SK-MEL-5 (cell line): Measurements from ENCODE around the gene DTWD1. TPM values are rescaled to one million over a fixed set of nuclear protein-coding genes. Genes with fewer than 3 reads are reported as not detected.
"Not testable (repeated sequence)": the region's sequence is repeated elsewhere in the genome, so short reads cannot be mapped to it uniquely, and the experiment has no call there.

Experiments
- DNase-seq: peaks from one replicate; pipeline ENCODE4 v3.0.0-alpha.2; 2016; ENCODE audit warnings: low read depth, low spot score
- in situ Hi-C: cut with HindIII; loops from 2 replicates; pipeline ENCODE4 v1.10.0; 2016; ENCODE audit warnings: low sequenced_read_pairs, high pct_unique_total_duplicates, low pct_unique_long_range_greater_than_20kb
- polyA plus RNA-seq, 2 experiments: library from polyadenylated mRNA; depleted of rRNA; stranded (reverse); fragments of >200 nt; gene quantifications; 2 replicates each; pipeline ENCODE4 v1.2.3, GENCODE V29; 2015
- total RNA-seq: library from RNA; depleted of rRNA; stranded (reverse); fragments of >200 nt; shearing (Covaris generic); gene quantifications from 2 replicates; pipeline ENCODE4 v1.2.3, GENCODE V29; 2014; rRNA removed

The DTWD1 gene, protein sequence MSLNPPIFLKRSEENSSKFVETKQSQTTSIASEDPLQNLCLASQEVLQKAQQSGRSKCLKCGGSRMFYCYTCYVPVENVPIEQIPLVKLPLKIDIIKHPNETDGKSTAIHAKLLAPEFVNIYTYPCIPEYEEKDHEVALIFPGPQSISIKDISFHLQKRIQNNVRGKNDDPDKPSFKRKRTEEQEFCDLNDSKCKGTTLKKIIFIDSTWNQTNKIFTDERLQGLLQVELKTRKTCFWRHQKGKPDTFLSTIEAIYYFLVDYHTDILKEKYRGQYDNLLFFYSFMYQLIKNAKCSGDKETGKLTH
- total RNA-seq: 20.5 and 29.6 TPM in 2 replicates
- polyA plus RNA-seq (2015; cell fraction: cytosol; rRNA removed): 11.3 and 11.4 TPM in 2 replicates
- 21.7 and 39.1 TPM in 2 replicates for polyA plus RNA-seq (2015; cell fraction: nucleus; rRNA removed)

DNA sequence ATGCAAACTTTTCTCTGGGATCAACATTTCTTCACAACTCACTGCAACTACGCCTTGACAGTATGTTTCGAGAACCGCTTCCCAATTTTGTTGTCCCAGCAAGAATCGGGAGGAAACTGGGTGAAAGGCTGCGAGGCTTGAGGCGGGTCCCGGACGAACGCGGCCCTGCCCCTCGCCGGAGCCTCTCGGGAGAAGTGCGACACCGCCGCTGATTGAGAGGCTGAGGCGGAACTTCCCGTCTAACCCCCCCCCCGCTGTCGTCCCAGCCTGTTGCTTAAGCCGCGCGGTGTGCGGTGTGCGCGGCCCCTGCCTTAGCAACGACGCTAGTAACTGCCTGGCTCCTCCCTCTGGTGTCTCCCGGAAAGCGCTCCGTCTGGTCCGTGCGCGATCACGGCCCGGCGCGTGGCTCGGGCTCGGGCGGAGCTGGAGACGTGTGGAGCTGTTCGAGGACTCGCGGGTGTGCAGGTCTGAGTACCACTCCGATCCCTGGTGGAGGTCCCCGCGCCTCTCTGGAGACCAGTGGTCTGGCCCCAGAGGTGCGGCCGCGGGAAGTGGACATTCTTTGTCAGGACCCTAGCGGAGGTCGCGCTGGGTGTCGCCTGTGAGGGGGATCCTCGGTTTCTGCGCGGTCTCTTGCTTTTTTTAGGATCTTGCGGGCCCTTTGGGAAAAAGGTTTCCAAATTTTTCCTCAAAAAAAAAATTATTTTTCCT lies at the start of gene DTWD1, which contains the start of gene FAM227B:
TSS of gene DTWD1 (plus strand) at position 391 of the 711 bp plus-strand sequence. CDS start 4,120 bp downstream, outside the sequence.
TSS of gene FAM227B (minus strand) at position 161 of the 711 bp plus-strand sequence. CDS start 5,647 bp downstream, outside the sequence.
- peak; percentile 96 for DNase-seq
- in situ Hi-C loops: no loop called here

DNA sequence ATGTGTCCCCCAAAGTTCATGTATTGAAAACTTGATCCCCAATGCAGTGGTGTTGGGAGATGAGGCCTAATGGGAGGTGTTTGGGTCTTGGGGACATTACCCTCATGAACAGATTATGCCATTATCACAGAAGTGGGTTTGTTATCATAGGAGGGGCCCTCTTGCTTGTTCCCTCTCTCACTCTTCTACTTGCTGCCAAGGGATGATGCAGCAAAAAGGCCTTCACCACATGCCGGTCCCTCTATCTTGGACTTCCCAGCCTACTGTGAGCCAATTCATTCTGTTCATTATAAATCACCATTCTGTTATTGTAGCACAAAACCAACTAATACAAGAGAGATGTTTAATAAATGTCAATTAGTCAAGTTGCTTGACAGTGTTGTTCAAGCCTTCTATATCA lies 47.4 kb upstream of the DTWD1 start:
- DNase-seq: no peak
- in situ Hi-C loops: no loop called here

DNA sequence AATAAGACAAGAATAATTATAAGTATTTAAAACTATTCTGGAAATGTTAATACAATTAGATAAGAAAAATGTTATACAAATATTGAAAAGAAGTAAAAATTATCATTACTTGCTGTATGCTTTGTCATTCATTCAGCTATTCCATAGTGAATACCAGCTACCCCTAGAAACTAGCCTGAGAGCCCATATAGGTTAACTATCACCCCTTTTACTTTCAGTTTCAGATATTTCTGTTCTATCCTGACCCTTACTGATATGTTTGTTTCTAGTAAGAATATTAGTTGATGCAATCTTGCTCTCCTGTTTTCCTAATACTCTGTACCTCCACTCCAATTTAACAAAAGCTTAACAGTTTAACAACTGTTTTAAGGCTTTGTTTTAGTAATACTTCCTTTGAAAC lies 31.8 kb upstream of the DTWD1 start:
- in situ Hi-C loops: no loop called here
- no peak for DNase-seq

DNA sequence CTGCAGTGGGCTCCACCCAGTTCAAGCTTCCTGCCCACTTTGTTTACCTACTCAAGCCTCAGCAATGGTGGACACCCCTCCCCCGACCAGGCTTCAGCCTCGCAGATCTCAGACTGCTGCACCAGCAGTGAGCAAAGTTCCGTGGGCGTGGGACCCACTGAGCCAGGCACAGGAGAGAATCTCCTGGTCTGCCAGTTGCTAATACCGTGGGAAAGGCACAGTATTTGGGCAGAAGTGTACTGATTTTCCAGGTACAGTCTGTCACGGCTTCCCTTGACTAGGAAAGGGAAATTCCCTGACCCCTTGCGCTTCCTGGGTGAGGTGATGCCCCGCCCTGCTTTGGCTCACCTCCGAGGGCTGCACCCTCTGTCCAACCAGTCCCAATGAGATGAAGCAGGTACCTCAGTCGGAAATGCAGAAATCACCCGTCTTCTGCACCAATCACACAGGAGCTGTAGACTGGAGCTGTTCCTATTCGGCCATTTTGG lies 28.0 kb upstream of the DTWD1 start:
- in situ Hi-C loops, DNase-seq: not testable (repeated sequence)

DNA sequence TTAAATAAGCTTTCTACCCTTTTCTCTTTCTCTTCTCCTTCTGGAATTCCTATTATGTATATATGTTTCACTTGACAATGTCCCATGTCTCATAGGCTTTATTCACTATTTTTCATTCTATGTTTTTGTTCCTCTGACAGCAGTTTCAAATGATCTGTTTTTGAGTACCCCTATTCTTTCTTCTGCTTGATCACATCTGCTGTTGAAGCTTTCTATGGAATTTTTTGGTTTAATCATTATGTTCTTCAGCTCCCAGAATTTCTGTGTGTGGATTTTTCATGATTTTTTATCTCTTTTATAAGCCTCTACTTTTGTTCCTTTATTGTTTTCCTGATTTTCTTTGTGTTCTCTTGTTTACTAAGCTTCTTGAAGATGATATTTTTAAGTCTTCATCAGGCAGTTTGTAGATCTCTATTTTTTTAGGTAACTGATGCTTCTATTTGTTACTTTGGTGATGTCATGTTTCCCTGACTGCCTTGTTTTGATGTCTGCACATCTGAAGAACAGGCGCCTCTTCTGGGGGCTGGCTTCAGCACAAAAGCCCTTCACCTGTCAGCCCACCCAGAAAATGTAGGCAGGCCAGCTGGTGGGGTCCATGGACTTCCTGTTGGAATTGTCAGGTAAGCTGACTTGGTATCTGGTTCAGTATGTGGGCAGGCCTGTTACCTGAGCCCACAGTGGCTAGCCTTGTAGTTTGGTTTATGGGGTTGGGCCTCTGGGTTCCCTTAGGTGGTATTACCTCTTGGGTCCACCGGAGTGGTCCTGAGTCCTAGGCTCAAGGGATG lies 16.0 kb upstream of the DTWD1 start:
- DNase-seq: no peak
- in situ Hi-C loops: no loop called here

DNA sequence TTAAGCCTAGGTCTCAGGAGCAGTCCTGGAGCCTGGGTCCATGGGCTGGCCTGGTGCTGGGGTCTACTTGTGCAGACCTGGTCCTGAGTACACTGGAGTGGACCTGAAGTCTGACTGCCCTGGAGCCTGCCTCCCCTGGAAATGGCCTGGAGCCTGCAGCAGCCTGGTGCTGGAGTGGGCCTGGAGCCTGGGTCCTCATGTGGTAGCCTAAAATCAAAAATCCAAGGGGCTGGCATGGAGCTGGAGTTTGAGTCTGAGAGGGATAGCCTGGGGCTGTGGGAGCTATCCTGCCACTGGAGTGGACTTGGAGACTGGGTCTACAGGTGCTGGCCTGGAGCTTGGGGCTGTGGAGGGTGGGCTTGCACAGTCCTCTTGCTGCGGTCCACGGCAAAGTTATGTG lies 15.3 kb upstream of the DTWD1 start:
- no peak for DNase-seq
- in situ Hi-C loops: no loop called here

DNA sequence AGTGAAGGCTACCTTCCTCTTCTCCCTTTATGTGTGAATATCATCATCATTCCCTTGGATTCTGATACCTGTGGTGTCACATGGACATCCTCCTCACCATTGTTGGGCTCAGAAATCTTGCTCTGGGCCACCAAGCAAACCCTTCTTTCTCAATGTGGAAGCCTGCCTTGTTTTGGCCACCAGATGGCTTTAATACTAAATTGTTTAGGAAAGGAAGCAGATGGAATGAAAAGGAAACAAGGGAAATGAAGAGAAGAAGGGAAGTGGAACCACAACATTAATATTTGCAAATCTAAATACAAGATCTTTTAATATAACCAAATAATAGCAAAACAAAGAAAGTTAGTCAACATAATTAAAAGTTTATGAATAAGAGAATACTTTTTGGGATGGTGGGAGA lies 14.3 kb upstream of the DTWD1 start:
- DNase-seq: peak; percentile 8
- in situ Hi-C loops: no loop called here

DNA sequence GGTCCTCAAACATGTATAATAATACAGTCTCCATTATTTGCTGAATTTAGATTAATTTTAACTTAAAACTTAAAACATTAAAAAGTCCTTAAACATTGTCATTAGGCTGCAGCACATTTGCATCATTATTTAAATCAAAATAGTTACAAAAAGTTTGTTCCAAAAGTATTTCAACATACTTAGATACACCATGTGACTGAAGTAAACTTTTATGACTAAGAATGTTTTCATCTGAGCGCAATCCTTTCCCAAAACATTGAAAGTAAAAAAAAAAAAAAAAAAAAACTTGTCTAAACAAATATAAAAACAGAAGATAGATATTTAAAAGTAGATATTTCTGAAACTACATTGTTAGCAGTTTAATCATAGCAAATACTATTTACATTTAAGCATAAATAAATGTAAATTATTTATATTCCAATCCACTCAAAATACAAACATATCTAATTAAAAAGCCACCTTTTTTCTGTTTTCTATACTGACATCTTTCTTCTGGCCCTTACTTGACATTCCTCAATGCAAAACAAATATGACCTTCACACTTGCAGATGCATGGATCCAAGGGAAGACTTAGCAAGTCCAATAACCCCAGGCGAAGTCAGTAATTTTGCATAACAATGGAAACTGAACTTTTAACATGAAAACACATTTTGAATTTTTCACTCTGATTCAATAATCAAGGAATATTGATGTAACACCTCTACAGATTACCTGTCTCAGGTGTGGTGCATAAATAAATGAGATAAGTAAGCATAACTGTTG lies 10.5 kb upstream of the DTWD1 start:
- in situ Hi-C loops: no loop called here
- no peak for DNase-seq

DNA sequence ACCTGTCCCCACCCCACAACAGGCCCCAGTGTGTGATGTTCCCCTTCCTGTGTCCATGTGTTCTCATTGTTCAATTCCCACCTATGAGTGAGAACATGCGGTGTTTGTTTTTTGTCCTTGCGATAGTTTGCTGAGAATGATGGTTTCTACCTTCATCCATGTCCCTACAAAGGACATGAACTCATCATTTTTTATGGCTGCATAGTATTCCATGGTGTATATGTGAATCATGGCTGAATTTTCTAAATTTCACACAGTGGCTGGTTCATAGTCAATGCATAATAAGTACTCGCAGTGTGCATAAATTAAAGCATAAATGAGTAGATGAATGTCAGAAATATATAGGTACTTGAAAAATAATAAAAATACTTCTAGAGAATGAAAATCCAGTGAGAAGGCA lies 8.6 kb upstream of the DTWD1 start:
- in situ Hi-C loops, DNase-seq: not testable (repeated sequence)

DNA sequence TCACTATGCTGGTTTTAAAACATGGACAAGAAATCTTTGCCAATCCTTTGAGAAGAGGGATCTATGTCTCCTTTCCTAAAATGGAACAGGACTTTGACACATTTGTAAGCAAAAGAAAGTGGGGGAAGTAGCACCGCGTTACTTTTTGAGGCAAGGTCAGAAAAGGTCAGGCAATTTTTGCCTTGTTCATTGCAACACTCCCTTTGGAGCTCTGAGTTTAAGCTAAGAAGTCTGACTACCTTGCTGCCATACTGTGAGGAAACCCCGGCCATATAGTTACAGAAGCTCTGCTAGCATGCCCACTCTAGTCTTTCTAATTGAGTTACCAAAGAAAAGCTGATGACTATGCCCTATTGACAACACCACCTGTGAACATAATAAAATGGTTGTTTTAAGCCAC lies 1.6 kb upstream of the DTWD1 start:
- DNase-seq: no peak
- in situ Hi-C loops: no loop called here

DNA sequence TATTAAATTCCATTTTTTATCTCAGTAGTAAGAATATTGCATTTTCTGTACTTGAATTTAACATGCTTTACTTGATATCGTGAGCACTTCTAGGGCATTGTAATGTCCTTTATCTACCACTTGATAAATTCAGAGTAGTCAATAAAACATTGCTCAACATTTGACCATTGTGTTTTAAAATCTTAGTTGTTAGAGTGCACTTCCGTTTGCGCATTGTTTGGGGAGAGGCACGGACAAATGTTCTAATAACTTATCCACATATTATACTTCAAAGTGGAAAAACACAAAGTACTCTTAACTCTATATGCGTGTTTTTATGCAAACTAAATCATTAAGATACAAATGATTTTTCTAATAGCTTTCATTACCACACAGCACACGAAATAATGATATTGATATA lies 649 bp upstream of the DTWD1 start:
- DNase-seq: no peak
- in situ Hi-C loops: no loop called here

DNA sequence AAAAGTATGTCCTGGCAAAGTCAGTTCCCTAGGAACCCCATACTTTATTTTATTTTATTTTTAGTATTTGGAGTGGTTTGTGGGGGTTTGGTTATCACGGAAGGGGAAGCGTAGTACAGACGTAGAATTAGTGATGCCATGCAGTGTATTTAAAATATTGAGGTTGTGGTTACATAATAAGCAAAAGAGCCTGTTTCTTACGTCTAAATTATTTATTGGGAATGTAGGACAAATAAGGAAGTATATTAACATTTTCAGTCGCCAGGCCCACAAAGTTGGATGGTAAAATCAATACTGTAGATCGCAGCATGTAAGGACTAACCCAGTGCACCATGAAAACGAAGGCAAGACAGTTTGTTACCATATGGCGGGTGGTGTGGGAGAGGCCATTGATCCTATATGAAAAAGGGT lies 558 bp downstream of the DTWD1 start:
- peak; percentile 3 for DNase-seq
- in situ Hi-C loops: no loop called here

DNA sequence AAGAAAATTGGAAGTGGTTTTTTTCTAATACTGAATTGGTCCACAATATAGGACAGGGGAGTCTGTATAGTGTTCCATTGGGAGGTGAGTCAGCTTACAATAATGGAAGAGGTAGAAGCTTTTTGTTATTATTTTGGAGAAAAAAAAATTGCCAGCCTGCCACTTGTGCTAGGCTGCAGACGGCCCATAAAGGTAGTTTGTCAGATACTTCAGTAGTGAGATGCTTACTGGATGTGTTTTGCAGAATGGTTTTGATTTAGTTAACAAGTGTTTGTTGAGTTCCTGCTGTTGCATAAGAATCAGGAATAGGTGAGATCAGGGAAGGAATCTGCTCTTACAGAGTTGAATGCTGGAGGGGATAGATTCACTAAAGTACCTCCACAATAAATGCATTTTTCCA lies 1.0 kb downstream of the DTWD1 start:
- in situ Hi-C loops: no loop called here
- no peak for DNase-seq

DNA sequence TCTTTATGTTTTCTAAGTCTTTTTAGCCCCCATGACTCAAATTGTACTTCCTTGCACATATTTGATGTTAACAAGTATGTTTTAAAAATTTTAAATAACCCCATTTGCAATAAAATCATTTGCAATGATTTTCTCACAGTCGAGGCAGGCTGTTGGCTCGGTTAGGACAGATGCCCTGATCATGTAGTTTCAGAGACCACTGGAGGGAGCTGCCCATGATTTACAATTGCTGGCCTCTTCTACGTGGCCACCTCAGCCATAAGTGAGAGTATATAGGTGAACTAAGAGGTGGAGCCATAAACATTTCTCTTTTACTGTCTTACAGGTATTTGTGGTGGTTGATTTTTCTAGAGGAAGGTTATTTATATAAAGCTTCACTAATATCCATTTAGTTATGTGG lies 1.7 kb downstream of the DTWD1 start:
- peak; percentile 22 for DNase-seq
- in situ Hi-C loops: no loop called here

DNA sequence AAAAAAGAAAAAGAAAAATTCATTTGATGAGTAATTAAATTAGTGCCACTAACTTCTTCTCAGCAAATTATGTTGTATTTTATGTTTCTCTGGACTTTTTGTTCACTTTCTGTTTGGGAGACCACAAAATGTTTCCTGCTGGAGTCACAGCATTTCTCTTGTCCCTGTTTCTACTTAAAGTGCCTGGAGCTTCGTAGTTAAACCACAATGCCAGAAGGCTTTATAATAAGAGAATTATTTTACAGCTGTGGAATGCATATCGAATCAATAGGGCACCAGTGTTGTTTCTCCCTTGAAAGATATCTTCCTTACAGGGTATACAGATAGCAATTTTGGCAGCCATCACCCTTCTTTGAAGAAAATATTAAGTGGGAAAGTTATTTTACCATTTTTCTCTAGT lies 3.2 kb downstream of the DTWD1 start:
- in situ Hi-C loops: no loop called here
- peak; percentile 53 for DNase-seq

DNA sequence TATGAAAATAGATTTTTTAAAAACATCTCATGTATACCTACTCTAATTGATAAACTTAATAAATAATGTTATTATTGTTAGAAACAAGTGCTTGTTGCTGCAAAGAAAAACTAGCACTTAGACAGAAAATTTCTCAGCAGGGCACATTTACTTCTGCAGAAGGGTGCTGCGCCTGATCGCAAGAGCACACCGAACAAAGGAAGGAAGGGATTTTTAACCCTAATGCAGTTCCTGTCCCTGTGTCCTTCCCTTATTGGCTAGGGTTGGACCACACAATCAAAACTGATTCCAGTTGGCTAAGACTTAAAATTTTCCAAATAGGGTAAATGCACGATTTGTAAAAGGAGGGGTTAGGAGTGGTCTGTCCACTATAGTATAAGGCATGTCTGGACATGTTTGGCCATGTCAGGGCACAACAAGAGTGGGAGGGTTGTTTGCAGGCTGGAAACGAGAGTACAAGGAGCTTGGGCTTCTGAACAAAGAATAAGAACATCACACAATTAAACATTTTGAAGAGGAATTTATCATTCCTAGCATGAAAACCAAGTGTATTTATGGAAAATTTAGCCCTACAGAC lies 4.7 kb downstream of the DTWD1 start:
- in situ Hi-C loops: no loop called here
- no peak for DNase-seq

DNA sequence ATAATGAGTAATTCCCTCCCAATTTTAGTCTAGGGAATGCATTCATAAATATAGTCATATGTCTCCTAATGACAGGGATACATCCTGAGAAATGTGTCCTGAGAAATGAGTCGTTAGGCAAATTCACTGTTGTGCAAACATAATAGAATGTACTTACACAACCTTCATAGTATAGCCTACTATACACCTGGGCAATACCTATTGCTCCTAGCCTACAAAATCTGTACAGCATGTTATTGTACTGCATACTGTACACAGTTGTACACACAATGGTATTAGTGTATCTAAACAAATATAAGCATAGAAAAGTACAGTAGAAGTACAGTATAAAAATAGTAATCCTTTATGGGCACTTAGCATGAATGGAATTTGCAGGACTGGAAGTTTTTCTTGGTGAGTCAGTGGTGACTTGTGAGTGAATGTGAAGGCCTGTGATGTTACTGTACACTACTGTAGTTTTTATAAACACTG lies 6.6 kb downstream of the DTWD1 start:
- in situ Hi-C loops: no loop called here
- DNase-seq: peak; percentile 46
